ENCODE measurements around the gene ARMH1.
A peak's percentile ranks its signal among the peaks of the same experiment; 100 is the strongest.

Gene ARMH1

DNA sequence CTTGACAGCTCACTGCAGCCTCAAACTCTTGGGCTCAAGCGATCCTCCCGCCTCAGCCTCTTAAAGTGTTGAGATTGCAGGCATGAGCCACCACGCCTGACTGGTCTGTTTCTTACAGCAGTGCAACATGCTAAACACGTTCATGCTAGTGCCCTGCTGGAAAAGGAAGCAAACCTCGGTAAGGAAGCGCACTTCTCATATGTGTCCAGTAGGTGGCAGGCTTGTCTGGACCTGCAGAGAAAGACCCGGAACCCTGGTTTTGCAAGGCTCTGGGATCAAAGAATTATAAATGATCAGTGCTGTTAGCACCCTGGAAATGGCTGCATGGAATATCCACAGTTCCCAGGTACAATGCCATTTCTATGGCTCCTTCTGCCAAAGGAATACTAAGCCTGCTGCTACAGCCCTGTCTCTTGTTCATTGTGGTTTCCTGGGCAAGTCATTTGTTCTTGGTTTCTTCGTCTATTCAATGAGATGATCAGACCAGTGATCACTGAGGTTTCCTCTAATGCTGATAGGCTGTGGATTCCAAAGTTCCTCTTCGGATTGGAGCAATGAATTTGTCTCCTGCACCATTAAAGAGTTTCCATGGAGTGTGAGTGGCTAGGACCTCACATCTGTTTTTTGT lies 40.5 kb downstream of the ARMH1 start:
- TF ChIP-seq FOXM1 (IDR thresholded peaks at IDR 0.05; ENCODE audit: borderline replicate concordance, low read depth) (no peak), NFIC (IDR thresholded peaks at IDR 0.05) (no peak), YY1 (IDR thresholded peaks at IDR 0.05; ENCODE audit: low read depth) (no peak), RAD21 (IDR thresholded peaks at IDR 0.05; ENCODE audit: low read depth) (peak; percentile 74), CREB1 (IDR thresholded peaks at IDR 0.05; ENCODE audit: low read depth) (no peak), TAF1 (IDR thresholded peaks at IDR 0.05; ENCODE audit: low read depth) (no peak), ZBTB7A (IDR thresholded peaks at IDR 0.05; ENCODE audit: low read depth) (no peak), EP300 (IDR thresholded peaks at IDR 0.05; ENCODE audit: borderline replicate concordance) (no peak), REST (IDR thresholded peaks at IDR 0.05; ENCODE audit: low read depth) (no peak), TEAD4 (IDR thresholded peaks at IDR 0.05) (no peak), TCF12 (IDR thresholded peaks at IDR 0.05; ENCODE audit: low read depth) (no peak), EGR1 (IDR thresholded peaks at IDR 0.05) (no peak), CEBPB (IDR thresholded peaks at IDR 0.05) (no peak)
- TF ChIP-seq, protein P1, sequence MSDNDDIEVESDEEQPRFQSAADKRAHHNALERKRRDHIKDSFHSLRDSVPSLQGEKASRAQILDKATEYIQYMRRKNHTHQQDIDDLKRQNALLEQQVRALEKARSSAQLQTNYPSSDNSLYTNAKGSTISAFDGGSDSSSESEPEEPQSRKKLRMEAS (IDR thresholded peaks at IDR 0.05) = 0 out of 2 replicates have a peak, but pooled peaks have one; percentile 13
- TF ChIP-seq, protein P2, sequence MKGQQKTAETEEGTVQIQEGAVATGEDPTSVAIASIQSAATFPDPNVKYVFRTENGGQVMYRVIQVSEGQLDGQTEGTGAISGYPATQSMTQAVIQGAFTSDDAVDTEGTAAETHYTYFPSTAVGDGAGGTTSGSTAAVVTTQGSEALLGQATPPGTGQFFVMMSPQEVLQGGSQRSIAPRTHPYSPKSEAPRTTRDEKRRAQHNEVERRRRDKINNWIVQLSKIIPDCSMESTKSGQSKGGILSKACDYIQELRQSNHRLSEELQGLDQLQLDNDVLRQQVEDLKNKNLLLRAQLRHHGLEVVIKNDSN (IDR thresholded peaks at IDR 0.05) = no peak

DNA sequence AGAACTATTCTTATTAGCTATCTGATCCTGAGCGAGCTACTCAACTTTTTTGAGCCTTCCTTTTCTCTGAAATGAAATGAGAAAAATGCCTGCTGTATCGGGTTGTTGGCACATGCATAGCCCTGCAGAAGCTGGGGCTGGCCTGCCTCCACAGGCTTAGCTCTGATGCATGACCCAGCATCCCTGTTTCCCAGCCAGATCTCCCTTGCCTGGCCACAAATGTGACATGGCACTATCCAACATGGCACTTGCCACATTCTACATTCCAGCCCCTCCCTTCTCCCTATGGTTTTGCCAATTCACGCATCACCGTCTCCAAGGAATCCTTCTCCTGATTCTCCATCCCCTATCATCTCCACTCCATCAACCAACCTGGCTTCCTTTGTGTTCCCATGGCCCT lies 42.6 kb downstream of the ARMH1 start:
- peak; percentile 41; the same call in 1 of the 2 replicates for TF ChIP-seq TEAD4 (IDR thresholded peaks at IDR 0.05)
- no peak for TF ChIP-seq YY1 (IDR thresholded peaks at IDR 0.05; ENCODE audit: low read depth)
- no peak for TF ChIP-seq FOXM1 (IDR thresholded peaks at IDR 0.05; ENCODE audit: borderline replicate concordance, low read depth)
- no peak for TF ChIP-seq EGR1 (IDR thresholded peaks at IDR 0.05)

- TF ChIP-seq EP300 (IDR thresholded peaks at IDR 0.05; ENCODE audit: borderline replicate concordance) (no peak), CREB1 (IDR thresholded peaks at IDR 0.05; ENCODE audit: low read depth) (no peak), TCF12 (IDR thresholded peaks at IDR 0.05; ENCODE audit: low read depth) (no peak), EGR1 (IDR thresholded peaks at IDR 0.05) (no peak), TAF1 (IDR thresholded peaks at IDR 0.05; ENCODE audit: low read depth) (no peak), RAD21 (IDR thresholded peaks at IDR 0.05; ENCODE audit: low read depth) (no peak), CEBPB (IDR thresholded peaks at IDR 0.05) (no peak), FOXM1 (IDR thresholded peaks at IDR 0.05; ENCODE audit: borderline replicate concordance, low read depth) (no peak), REST (IDR thresholded peaks at IDR 0.05; ENCODE audit: low read depth) (no peak), TEAD4 (IDR thresholded peaks at IDR 0.05) (no peak), NFIC (IDR thresholded peaks at IDR 0.05) (no peak), YY1 (IDR thresholded peaks at IDR 0.05; ENCODE audit: low read depth) (no peak)
- TF ChIP-seq, protein P1 (IDR thresholded peaks at IDR 0.05) = no peak
- TF ChIP-seq, protein P2 (IDR thresholded peaks at IDR 0.05) = no peak
Observed at GRCh38 chr1:44717653-44718052, 43.1 kb downstream of the ARMH1 start.

DNA sequence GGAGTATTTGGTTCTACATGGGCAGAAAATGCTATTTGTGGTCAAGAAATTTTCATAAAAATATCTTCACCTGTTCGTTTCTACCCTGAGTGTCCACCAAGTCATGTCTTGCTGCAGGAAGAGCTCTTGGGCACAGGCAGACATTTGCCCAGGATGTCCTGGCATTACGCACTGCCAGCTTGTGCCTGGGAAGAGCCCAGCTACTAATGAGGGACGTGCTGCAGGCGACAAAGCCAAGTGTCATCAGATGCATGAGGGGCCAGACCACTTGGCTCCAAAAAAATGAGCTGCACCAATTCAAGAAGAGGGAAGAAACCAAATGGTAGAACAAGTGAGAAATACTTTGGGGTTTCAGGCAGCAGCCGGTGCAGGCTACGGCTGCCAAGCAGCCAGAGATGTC lies 43.6 kb downstream of the ARMH1 start:
- TF ChIP-seq NFIC (IDR thresholded peaks at IDR 0.05) = no peak
- no peak for TF ChIP-seq TAF1 (IDR thresholded peaks at IDR 0.05; ENCODE audit: low read depth)
- TF ChIP-seq CEBPB (IDR thresholded peaks at IDR 0.05) = no peak
- no peak for TF ChIP-seq EGR1 (IDR thresholded peaks at IDR 0.05)
- no peak for TF ChIP-seq REST (IDR thresholded peaks at IDR 0.05; ENCODE audit: low read depth)
- TF ChIP-seq YY1 (IDR thresholded peaks at IDR 0.05; ENCODE audit: low read depth) = no peak
- TF ChIP-seq FOXM1 (IDR thresholded peaks at IDR 0.05; ENCODE audit: borderline replicate concordance, low read depth) = no peak
- TF ChIP-seq, protein P1 (IDR thresholded peaks at IDR 0.05) = no peak
- no peak for TF ChIP-seq RAD21 (IDR thresholded peaks at IDR 0.05; ENCODE audit: low read depth)
- TF ChIP-seq CREB1 (IDR thresholded peaks at IDR 0.05; ENCODE audit: low read depth) = no peak
- TF ChIP-seq TCF12 (IDR thresholded peaks at IDR 0.05; ENCODE audit: low read depth) = no peak
- no peak for TF ChIP-seq TEAD4 (IDR thresholded peaks at IDR 0.05)
- TF ChIP-seq, protein P2 (IDR thresholded peaks at IDR 0.05) = no peak
- TF ChIP-seq ZBTB7A (IDR thresholded peaks at IDR 0.05; ENCODE audit: low read depth) = no peak
- no peak for TF ChIP-seq EP300 (IDR thresholded peaks at IDR 0.05; ENCODE audit: borderline replicate concordance)
